OCI-LY7 (cell line): Measurements from ENCODE around the gene HBM. TPM values are rescaled to one million over a fixed set of nuclear protein-coding genes. Genes with fewer than 3 reads are reported as not detected.

ENCODE experiments used
- BruUV-seq: library from RNA; stranded (reverse); fragments of 400-500 nt; replicated peaks from 2 replicates; lab custom pipeline; 2021; lab: Mats Ljungman, UMichigan
- CTCF ChIA-PET: fragments of 300-600 bp; sonication (Branson Sonifier 250); formaldehyde crosslinking; loops from one replicate; lab custom pipeline; 2022; ENCODE audit warnings: antibody characterized with exemption; ENCODE audit not compliant: unreplicated experiment; lab: Charles Lee
- POLR2A ChIA-PET: fragments of 300-600 bp; sonication (Branson Sonifier 250); formaldehyde crosslinking; loops from one replicate; lab custom pipeline; 2022; ENCODE audit warnings: antibody characterized with exemption; lab: Charles Lee
- DNase-seq: peaks from one replicate; pipeline ENCODE4 v3.0.0-alpha.2; 2015; ENCODE audit warnings: low spot score
- H2AFZ ChIP-seq: fragments of 200-600 bp; sonication (generic), shearing (Covaris generic); 2 replicates; pipeline ENCODE4 v1.6.1; 2014; ENCODE audit warnings: mild to moderate bottlenecking, antibody characterized with exemption, low read length, moderate library complexity
- H3K27ac ChIP-seq: fragments of 200-600 bp; sonication (generic); 2 replicates; pipeline ENCODE4 v1.5.1; 2014; ENCODE audit warnings: mixed run types, low read depth, mild to moderate bottlenecking, moderate library complexity, low read length, inconsistent platforms; ENCODE audit not compliant: poor library complexity, severe bottlenecking
- H3K36me3 ChIP-seq: fragments of 200-600 bp; sonication (generic); 2 replicates; pipeline ENCODE4 v1.6.1; 2014; ENCODE audit warnings: mild to moderate bottlenecking, antibody characterized with exemption, low read length, moderate library complexity, mixed read lengths; ENCODE audit not compliant: insufficient read depth
- H3K4me1 ChIP-seq: fragments of 200-600 bp; sonication (generic); 2 replicates; pipeline ENCODE4 v1.5.1; 2014; ENCODE audit warnings: mild to moderate bottlenecking, low read length; ENCODE audit not compliant: insufficient read depth, poor library complexity, severe bottlenecking
- H3K4me2 ChIP-seq: fragments of 200-600 bp; sonication (generic); 2 replicates; pipeline ENCODE4 v1.6.1; 2014; ENCODE audit warnings: mild to moderate bottlenecking, low read length
- H3K4me3 ChIP-seq: fragments of 200-600 bp; sonication (generic); 2 replicates; pipeline ENCODE4 v1.5.1; 2014; ENCODE audit warnings: mild to moderate bottlenecking, low read depth, low read length; ENCODE audit not compliant: poor library complexity, severe bottlenecking
- H3K79me2 ChIP-seq: fragments of 200-600 bp; sonication (generic); 2 replicates; pipeline ENCODE4 v1.6.1; 2016; ENCODE audit warnings: low read depth, mild to moderate bottlenecking, low read length, moderate library complexity, mixed read lengths; ENCODE audit not compliant: insufficient read depth
- H3K9me2 ChIP-seq: fragments of 200-600 bp; sonication (generic); 2 replicates; pipeline ENCODE4 v1.6.1; 2016; ENCODE audit warnings: mild to moderate bottlenecking, low read length, mixed read lengths; ENCODE audit not compliant: insufficient read depth
- H3K9me3 ChIP-seq: fragments of 200-600 bp; sonication (generic); 2 replicates; pipeline ENCODE4 v1.6.1; 2014; ENCODE audit warnings: mild to moderate bottlenecking, mixed run types, low read length, mixed read lengths
- H4K20me1 ChIP-seq: fragments of 200-600 bp; sonication (generic); 2 replicates; pipeline ENCODE4 v1.6.1; 2014; ENCODE audit warnings: mild to moderate bottlenecking, antibody characterized with exemption, low read length, moderate library complexity, mixed read lengths; ENCODE audit not compliant: insufficient read depth
- EZH2phosphoT487 ChIP-seq: fragments of 200-600 bp; sonication (generic); IDR thresholded peaks from 2 replicates; pipeline ENCODE4 v1.6.1; 2018; ENCODE audit warnings: low read depth, borderline replicate concordance, mild to moderate bottlenecking, mixed run types, antibody characterized with exemption, low read length, moderate library complexity, mixed read lengths
- intact Hi-C: fragments of 100-400 bp; cut with micrococcal nuclease; formaldehyde crosslinking; loops from one replicate; pipeline ENCODE4 v1.10.0; 2022; ENCODE audit not compliant: unreplicated experiment
- total RNA-seq, 2 experiments: library from RNA; depleted of rRNA in 1 of 2; stranded (reverse); fragments of >200 nt in 1 of 2; shearing (Covaris generic) in 1 of 2; gene quantifications; 2 replicates each; pipeline ENCODE4 v1.2.3, GENCODE V29; 2014 to 2022
- TF ChIP-seq, protein P1 (sequence below): fragments of 200-600 bp; sonication (generic); conservative IDR thresholded peaks from 2 replicates; pipeline ENCODE4 v1.5.1; 2014; ENCODE audit warnings: mild to moderate bottlenecking, antibody characterized with exemption, low read length, moderate library complexity, mixed read lengths

HBM gene
- total RNA-seq, 2 experiments from 2014 or later, result not detected

DNA sequence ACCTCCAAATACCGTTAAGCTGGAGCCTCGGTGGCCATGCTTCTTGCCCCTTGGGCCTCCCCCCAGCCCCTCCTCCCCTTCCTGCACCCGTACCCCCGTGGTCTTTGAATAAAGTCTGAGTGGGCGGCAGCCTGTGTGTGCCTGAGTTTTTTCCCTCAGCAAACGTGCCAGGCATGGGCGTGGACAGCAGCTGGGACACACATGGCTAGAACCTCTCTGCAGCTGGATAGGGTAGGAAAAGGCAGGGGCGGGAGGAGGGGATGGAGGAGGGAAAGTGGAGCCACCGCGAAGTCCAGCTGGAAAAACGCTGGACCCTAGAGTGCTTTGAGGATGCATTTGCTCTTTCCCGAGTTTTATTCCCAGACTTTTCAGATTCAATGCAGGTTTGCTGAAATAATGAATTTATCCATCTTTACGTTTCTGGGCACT is 11.6 kb downstream of the HBM start:
- no peaks in the 10 kb centered on the region for H4K20me1 ChIP-seq
- no peaks in the 10 kb centered on the region for H3K79me2 ChIP-seq
- no peak overlapping the region for H3K4me3 ChIP-seq
- H3K4me1 ChIP-seq, result peaks cover 4% of the 10 kb centered on the region
- H3K4me2 ChIP-seq, result no peak overlapping the region
- TF ChIP-seq, protein P1, sequence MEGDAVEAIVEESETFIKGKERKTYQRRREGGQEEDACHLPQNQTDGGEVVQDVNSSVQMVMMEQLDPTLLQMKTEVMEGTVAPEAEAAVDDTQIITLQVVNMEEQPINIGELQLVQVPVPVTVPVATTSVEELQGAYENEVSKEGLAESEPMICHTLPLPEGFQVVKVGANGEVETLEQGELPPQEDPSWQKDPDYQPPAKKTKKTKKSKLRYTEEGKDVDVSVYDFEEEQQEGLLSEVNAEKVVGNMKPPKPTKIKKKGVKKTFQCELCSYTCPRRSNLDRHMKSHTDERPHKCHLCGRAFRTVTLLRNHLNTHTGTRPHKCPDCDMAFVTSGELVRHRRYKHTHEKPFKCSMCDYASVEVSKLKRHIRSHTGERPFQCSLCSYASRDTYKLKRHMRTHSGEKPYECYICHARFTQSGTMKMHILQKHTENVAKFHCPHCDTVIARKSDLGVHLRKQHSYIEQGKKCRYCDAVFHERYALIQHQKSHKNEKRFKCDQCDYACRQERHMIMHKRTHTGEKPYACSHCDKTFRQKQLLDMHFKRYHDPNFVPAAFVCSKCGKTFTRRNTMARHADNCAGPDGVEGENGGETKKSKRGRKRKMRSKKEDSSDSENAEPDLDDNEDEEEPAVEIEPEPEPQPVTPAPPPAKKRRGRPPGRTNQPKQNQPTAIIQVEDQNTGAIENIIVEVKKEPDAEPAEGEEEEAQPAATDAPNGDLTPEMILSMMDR, result no peak
- TF ChIP-seq EZH2phosphoT487, result no peak
- no TSS peak for BruUV-seq
- intact Hi-C loops, result no loop called here
- CTCF ChIA-PET, result no interaction called here
- POLR2A ChIA-PET, result no interaction called here
- H3K9me3 ChIP-seq, result no peaks in the 10 kb centered on the region
- H2AFZ ChIP-seq, result no peak overlapping the region
- peaks cover 4% of the 10 kb centered on the region; the same call in 1 of the 2 replicates for H3K36me3 ChIP-seq
- no peak for DNase-seq
- no peaks in the 10 kb centered on the region for H3K9me2 ChIP-seq
- H3K27ac ChIP-seq, result no peak overlapping the region

DNA sequence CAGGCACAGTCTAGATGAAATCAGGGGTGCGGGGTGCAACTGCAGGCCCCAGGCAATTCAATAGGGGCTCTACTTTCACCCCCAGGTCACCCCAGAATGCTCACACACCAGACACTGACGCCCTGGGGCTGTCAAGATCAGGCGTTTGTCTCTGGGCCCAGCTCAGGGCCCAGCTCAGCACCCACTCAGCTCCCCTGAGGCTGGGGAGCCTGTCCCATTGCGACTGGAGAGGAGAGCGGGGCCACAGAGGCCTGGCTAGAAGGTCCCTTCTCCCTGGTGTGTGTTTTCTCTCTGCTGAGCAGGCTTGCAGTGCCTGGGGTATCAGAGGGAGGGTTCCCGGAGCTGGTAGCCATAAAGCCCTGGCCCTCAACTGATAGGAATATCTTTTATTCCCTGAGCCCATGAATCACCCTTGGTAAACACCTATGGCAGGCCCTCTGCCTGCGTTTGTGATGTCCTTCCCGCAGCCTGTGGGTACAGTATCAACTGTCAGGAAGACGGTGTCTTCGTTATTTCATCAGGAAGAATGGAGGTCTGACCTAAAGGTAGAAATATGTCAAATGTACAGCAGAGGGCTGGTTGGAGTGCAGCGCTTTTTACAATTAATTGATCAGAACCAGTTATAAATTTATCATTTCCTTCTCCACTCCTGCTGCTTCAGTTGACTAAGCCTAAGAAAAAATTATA is 12.3 kb downstream of the HBM start:
- intact Hi-C loops, result no loop called here
- no peak for DNase-seq
- H4K20me1 ChIP-seq, result no peaks in the 10 kb centered on the region
- no peaks in the 10 kb centered on the region for H3K9me3 ChIP-seq
- H3K4me2 ChIP-seq, result no peak overlapping the region
- TF ChIP-seq, protein P1, result no peak
- TF ChIP-seq EZH2phosphoT487, result no peak
- no peaks in the 10 kb centered on the region for H3K79me2 ChIP-seq
- CTCF ChIA-PET, result no interaction called here
- no peak overlapping the region for H2AFZ ChIP-seq
- H3K9me2 ChIP-seq, result no peaks in the 10 kb centered on the region
- peaks cover 4% of the 10 kb centered on the region for H3K4me1 ChIP-seq
- no peak overlapping the region for H3K27ac ChIP-seq
- POLR2A ChIA-PET, result no interaction called here
- BruUV-seq, result no TSS peak
- peaks cover 10% of the 10 kb centered on the region; the same call in 1 of the 2 replicates for H3K36me3 ChIP-seq
- H3K4me3 ChIP-seq, result no peak overlapping the region

DNA sequence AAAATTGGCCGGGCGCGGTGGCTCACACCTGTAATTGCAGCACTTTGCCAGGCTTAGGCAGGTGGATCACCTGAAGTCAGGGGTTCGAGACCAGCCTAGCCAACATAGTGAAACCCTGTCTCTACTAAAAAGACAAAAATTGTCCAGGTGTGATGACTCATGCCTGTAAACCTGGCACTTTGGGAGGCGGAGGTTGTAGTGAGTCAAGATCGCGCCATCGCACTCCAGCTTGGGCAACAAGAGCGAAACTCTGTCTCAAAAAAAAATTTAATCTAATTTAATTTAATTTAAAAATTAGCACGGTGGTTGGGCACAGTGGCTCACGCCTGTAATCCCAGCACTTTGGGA is 12.9 kb downstream of the HBM start:
- CTCF ChIA-PET, result no interaction called here
- Histone ChIP-seq H3K4me1 (peaks cover 4% of the 10 kb centered on the region), H2AFZ (no peak overlapping the region), H3K27ac (no peak overlapping the region), H3K4me2 (no peak overlapping the region), H3K9me2 (no peaks in the 10 kb centered on the region), H4K20me1 (no peaks in the 10 kb centered on the region), H3K9me3 (no peaks in the 10 kb centered on the region), H3K4me3 (no peak overlapping the region), H3K79me2 (no peaks in the 10 kb centered on the region), H3K36me3 (peaks cover 10% of the 10 kb centered on the region; the same call in 1 of the 2 replicates)
- no peak for TF ChIP-seq EZH2phosphoT487
- TF ChIP-seq, protein P1, result no peak
- no peak for DNase-seq
- intact Hi-C loops, result no loop called here
- no TSS peak for BruUV-seq
- POLR2A ChIA-PET, result no interaction called here
